Retinal pigment epithelial cell (primary cell): ENCODE measurements around the gene CCZ1.
"Not testable (repeated sequence)": the region's sequence is repeated elsewhere in the genome, so short reads cannot be mapped to it uniquely, and the experiment has no call there.

Source experiments
- DNase-seq: peaks from one replicate; pipeline ENCODE4 v3.0.0-alpha.2; 2010; ENCODE audit warnings: low read depth
- H3K4me3 ChIP-seq: 2 replicates; pipeline ENCODE4 v1.5.1; 2011; ENCODE audit warnings: mild to moderate bottlenecking, low read length, control low read depth, moderate library complexity

CCZ1 gene

GRCh38 chr7:5926263-5926870 is 27.8 kb downstream of the CCZ1 start:
- not testable (repeated sequence) for H3K4me3 ChIP-seq, DNase-seq

GRCh38 chr7:5930290-5930689 is 31.8 kb downstream of the CCZ1 start:
- H3K4me3 ChIP-seq, DNase-seq: not testable (repeated sequence)

DNA sequence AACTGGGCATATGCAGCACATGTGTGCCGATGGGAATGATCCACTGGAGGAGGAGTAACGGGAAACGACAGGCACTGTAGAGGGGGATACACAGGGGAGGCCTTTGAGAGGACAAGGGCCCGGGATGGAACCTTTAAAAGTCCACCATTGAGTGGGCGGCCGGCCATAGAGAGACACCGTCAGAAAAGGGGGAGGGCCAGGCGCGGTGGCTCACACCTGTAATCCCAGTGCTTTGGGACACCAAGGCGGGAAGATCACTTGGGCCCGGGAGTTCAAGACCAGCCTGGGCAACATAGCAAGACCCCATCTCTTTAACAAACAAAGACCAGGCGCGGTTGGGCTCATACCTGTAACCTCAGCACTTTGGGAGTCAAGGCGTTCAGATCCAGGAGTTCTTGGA is 32.7 kb downstream of the CCZ1 start:
- not testable (repeated sequence) for H3K4me3 ChIP-seq, DNase-seq

DNA sequence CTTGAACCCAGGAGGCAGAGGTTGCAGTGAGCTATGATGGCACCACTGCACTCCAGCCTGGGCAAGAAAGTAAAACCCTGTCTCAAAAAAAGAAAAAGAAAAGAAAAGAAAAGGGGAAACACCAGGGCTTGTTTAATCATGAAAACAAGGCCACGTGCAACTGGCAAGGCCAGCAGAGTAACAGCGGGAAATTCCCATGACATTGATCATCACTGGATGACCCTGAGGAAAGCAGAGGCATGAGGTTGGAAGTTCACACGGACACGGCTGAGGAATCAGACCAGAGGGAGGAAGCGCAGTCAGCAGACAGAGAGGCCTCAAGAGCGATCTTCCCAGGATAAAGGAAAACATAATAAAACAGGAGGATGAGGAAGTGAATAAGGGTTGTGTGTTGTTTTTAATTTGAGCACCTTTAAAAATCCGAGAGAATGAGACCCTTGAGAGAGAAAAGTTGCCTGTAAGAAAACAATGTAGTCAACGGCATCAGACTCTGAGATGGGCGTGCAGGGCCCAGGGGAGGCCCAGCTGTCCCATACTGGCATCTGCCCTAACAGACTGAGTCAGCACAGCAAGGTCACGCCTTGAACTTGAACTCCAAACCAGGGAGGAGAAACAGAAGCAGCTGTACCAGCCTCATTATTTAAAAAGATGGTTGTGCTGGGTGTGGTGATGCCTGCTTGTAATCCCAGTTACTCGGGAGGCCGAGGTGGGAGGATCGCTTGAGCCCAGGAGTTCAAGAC is 33.5 kb downstream of the CCZ1 start:
- DNase-seq, result not testable (repeated sequence)

GRCh38 chr7:5934945-5935450 is 36.5 kb downstream of the CCZ1 start:
- DNase-seq, H3K4me3 ChIP-seq: not testable (repeated sequence)

More for the DNA sequence above, 33.5 kb downstream of the CCZ1 start:
- H3K4me3 ChIP-seq, result not testable (repeated sequence)

DNA sequence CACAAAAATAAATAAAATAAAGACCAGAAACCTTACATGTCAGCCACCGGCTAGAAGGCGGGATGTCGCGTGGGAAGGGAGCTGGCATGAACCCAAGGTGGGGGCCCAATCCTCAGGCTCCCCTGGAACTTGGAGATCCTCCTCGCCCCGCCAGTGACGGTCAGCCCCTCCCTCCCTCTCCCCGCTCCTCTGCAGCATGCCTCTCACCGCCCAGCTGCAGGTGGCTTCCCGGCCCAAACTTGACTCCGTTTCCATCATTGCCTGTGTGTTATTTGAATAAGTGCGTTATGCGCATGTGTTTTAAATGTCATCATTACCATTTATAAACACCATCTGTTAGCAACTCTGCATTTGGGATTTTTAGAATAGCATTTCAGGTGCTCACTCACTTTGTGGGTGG is 64.7 kb downstream of the CCZ1 start:
- H3K4me3 ChIP-seq, DNase-seq: not testable (repeated sequence)

DNA sequence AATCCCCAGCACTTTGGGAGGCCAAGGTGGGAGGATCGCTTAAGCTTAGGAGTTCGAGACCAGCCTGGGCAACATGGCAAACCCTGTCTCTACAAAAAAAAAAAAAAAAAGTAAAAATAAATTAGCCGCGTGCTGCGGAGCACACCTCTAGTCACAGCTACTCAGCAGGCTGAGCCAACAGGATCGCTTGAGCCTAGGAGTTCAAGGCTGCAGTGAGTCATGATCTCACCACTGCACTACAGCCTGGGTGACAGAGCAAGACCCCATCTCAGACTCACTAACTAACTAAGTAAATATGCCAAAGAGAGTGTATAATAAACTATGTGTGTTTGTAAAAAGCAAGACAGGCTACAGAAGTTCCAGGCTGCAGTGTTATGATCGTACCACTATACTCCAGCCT is 65.3 kb downstream of the CCZ1 start:
- not testable (repeated sequence) for DNase-seq, H3K4me3 ChIP-seq

DNA sequence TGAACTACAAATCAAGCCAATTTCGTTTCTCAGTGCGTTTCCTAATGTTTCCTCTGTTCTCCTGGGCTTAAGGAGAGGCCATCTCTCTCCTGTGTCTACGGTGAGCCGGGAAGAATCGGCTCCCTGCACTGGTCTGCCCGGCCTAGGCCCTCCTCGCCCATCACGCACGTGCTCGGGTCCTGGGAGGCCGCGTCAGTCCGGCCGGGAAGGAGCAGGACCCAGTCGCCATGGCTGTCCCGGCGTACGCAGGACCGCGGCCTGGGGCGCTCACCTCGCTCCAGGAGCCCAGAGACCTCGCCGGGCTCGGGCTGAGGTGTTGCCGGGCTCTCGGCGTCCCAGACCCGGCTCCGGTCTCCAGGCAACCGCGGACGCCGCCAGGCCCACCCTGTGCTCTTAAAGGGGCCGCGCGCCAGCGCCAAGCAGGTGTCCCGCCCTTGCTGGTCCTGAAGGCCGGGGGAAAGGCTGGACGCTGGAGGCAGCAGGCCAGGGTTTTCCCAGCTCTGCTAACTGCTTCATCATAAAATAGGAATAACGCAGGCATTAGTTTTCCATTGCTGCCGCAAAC is 71.9 kb downstream of the CCZ1 start, which contains the start of gene RSPH10B:
RSPH10B (minus strand) TSS at position 343 of the 565 bp plus-strand sequence. CDS start 3,573 bp downstream, outside the sequence.
- not testable (repeated sequence) for DNase-seq, H3K4me3 ChIP-seq

DNA sequence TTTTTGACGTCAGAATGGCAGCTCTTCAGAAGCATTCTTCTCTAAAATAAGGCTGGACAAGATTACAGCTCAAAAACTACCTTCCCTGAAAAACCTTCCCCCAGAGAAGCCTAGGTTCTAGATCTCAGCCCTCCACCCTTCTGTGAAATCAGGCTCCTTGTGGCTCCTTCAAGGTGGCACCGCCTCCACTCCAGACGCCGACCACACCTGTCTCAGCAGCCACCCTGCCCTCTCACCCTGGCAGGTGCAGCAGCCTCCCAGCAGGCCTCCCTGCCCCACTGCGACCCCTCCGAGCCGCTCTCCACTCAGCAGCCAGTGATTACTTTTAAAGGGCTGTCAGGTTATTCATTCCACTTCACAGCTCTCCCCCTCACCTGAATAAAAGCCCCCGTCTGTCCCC is 75.0 kb downstream of the CCZ1 start:
- H3K4me3 ChIP-seq, DNase-seq: not testable (repeated sequence)
